ENCODE data around the gene EFNB3. TPM values are rescaled to one million over a fixed set of nuclear protein-coding genes. Genes with fewer than 3 reads are reported as not detected.

Gene EFNB3
- total RNA-seq, 1 donor from 2014 or later: 0.78 TPM

DNA sequence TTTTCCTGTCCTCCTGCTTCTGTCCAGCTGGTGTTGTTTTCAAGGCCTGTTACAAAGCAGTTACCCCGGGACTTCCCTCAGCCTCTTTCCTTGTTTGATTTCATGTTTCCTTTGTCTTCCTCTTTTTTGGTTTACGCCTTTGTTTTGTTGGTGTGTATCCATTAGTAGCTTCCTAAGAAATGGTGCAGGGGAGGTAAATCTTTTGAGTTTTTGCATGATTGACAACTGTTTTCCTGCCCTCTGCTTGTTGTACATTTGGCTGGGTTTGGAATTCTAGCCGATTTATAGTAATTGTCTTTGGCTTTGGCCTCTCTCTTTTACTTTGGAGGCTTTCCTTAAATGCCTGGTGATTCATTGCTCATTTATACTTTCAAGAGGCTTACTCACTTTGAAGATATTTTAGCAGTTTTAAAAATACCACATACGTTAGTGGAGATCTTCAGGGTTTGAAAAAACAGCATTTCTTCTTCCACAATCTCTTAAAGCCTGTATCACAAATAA is 45.4 kb downstream of the EFNB3 start:
- intact Hi-C loops (cut with DNase I): no loop called here
- no peak for DNase-seq (ENCODE audit: low spot score)

GRCh38 chr17:7754656-7755055 is 49.7 kb downstream of the EFNB3 start:
- DNase-seq (ENCODE audit: low spot score): no peak
- intact Hi-C loops (cut with DNase I): no loop called here

DNA sequence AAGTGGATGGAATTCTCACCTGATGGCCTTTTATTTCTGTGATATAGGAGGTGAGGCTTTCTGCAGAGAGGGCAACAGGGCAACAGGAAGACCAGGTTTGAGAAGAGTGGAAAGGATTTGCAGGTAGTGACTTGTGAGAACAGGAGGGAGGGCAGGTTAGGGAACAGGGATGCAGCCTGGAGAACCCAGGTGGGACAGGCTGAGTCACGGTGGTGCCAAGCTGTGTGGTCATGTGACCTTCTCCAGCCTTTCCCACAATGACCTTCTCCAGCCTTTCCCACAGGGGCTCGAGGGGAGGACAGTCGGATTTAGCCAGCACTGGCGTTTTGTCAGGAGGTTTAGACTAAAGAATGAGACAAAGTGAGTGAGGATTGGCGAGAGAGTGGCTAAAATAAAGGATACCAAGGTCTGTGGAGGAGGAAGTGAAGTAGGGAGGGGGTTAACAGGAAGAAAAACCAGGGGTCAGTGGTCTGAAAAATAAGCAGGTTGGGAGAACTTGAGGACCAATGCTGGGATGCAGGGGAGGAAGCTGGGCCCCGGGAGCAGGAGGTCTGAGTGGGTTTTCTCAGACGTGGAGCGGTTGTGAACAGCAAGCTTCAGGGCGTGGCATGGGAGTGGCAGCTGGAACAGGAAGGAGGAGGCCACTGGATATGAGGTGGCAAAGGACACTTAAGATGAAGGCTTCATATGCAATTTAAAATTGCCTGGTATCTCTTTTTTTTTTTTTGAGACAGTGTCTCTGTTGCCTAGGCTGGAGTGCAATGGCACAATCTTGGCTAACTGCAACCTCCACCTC is 50.3 kb downstream of the EFNB3 start:
- intact Hi-C loops (cut with DNase I): no loop called here

DNA sequence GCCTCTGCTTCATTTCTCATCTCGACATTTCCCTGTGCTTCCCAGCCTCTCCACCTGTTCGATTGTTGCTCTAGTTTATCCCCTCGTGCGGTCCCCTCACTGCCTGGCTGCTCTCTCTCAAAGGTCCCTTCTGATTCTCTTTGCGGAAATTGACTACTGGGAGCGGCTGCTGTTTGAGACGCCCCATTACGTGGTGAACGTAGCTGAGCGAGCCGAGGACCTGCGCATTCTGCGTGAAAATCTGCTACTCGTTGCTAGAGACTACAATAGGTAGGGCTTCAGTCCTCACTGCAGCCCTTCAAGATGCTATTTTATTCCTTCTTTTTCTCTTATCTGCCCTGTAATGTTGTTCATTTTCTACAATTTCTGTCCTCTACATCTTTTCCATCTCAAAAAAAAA is 52.0 kb downstream of the EFNB3 start:
- intact Hi-C loops (cut with DNase I): no loop called here
- DNase-seq (ENCODE audit: low spot score): no peak

More for the DNA sequence above, 50.3 kb downstream of the EFNB3 start:
- DNase-seq (ENCODE audit: low spot score): no peak

Other genes starting within 250 kb of the EFNB3 start
- 69.4 TPM for gene ZBTB4, start 225.6 kb upstream of the EFNB3 start, total RNA-seq
- not detected for gene SLC35G6, start 223.8 kb upstream of the EFNB3 start, total RNA-seq
- gene POLR2A, start 220.8 kb upstream of the EFNB3 start, total RNA-seq: 56.4 TPM
- gene TNFSF12, start 156.1 kb upstream of the EFNB3 start, total RNA-seq: 33.9 TPM
- gene TNFSF13, start 146.5 kb upstream of the EFNB3 start, total RNA-seq: 4.9 TPM
- 33.8 TPM for gene SENP3, start 143.3 kb upstream of the EFNB3 start, total RNA-seq
- 11.4 TPM for gene CD68, start 125.6 kb upstream of the EFNB3 start, total RNA-seq
- 22.4 TPM for gene MPDU1, start 121.3 kb upstream of the EFNB3 start, total RNA-seq
- gene SOX15, start 115.1 kb upstream of the EFNB3 start, total RNA-seq: 1.1 TPM
- 83.5 TPM for gene FXR2, start 90.3 kb upstream of the EFNB3 start, total RNA-seq
- gene SAT2, start 77.4 kb upstream of the EFNB3 start, total RNA-seq: 60.3 TPM
- gene SHBG, start 75.1 kb upstream of the EFNB3 start, total RNA-seq: 0.62 TPM
- gene ATP1B2, start 54.3 kb upstream of the EFNB3 start, total RNA-seq: 2.7 TPM
- gene TP53, start 17.7 kb upstream of the EFNB3 start, total RNA-seq: 17.5 TPM
- gene WRAP53, start 16.7 kb upstream of the EFNB3 start, total RNA-seq: 3.2 TPM
- 0.16 TPM for gene DNAH2, start 12.5 kb downstream of the EFNB3 start, total RNA-seq
- 22.1 TPM for gene KDM6B, start 129.0 kb downstream of the EFNB3 start, total RNA-seq
- gene TMEM88, start 149.9 kb downstream of the EFNB3 start, total RNA-seq: 14.7 TPM
- 68.8 TPM for gene NAA38, start 152.4 kb downstream of the EFNB3 start, total RNA-seq
- 12.2 TPM for gene CYB5D1, start 152.8 kb downstream of the EFNB3 start, total RNA-seq
- 14.2 TPM for gene CHD3, start 183.6 kb downstream of the EFNB3 start, total RNA-seq
- gene RNF227, start 211.1 kb downstream of the EFNB3 start, total RNA-seq: 1.00 TPM
- gene KCNAB3, start 224.7 kb downstream of the EFNB3 start, total RNA-seq: 0.43 TPM
- 114 TPM for gene TRAPPC1, start 226.7 kb downstream of the EFNB3 start, total RNA-seq
- gene CNTROB, start 227.0 kb downstream of the EFNB3 start, total RNA-seq: 12.0 TPM